ENCODE data around the gene DTNB.

- TF ChIP-seq CTCF (IDR thresholded peaks at IDR 0.05), result no peak
- no peak for TF ChIP-seq POLR2A (IDR thresholded peaks at IDR 0.05; ENCODE audit: low read depth)
- TF ChIP-seq EP300 (IDR thresholded peaks at IDR 0.05), result no peak
- TF ChIP-seq POLR2AphosphoS5 (IDR thresholded peaks at IDR 0.05), result no peak
These were observed 248.8 kb downstream of the DTNB start for GRCh38 chr2:25424426-25425028.

Data from esophagus muscularis mucosa (tissue), 4 donors.